GM12864 (cell line): ENCODE data around the gene GBP5.

ENCODE experiments used
- DNase-seq: peaks from one replicate; pipeline ENCODE4 v3.0.0-alpha.2; 2011; ENCODE audit warnings: low read depth
- H3K4me3 ChIP-seq: 2 replicates; pipeline ENCODE4 v1.5.1; 2011; ENCODE audit warnings: mild to moderate bottlenecking, low read depth, low read length, control low read depth
- TF ChIP-seq, protein P1 (sequence below): IDR thresholded peaks from 2 replicates; pipeline ENCODE4 v1.5.1; 2011; ENCODE audit warnings: low read depth, mild to moderate bottlenecking, moderate library complexity, low read length, control low read depth, inconsistent platforms; ENCODE audit errors: missing control alignments

Gene GBP5

DNA sequence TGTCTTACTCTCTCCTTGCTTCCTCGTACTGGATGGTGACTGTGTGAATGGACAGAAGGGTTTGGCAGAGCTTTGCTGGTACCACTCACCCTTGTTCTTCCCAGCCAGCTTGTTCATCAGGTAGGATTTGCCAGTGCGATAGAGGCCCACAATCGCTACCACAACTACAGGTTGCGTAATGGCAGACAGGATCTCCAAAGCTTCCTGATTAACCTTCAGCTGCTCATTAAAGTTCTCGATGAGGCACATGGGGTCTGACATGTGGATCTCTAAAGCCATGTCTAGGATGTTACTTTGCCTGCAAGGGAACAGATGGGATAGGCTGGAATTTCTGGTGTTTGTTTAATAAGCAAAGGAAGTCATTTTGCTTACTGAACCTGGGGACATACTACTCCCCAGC is 3.4 kb downstream of the GBP5 start:
- TF ChIP-seq, protein P1, sequence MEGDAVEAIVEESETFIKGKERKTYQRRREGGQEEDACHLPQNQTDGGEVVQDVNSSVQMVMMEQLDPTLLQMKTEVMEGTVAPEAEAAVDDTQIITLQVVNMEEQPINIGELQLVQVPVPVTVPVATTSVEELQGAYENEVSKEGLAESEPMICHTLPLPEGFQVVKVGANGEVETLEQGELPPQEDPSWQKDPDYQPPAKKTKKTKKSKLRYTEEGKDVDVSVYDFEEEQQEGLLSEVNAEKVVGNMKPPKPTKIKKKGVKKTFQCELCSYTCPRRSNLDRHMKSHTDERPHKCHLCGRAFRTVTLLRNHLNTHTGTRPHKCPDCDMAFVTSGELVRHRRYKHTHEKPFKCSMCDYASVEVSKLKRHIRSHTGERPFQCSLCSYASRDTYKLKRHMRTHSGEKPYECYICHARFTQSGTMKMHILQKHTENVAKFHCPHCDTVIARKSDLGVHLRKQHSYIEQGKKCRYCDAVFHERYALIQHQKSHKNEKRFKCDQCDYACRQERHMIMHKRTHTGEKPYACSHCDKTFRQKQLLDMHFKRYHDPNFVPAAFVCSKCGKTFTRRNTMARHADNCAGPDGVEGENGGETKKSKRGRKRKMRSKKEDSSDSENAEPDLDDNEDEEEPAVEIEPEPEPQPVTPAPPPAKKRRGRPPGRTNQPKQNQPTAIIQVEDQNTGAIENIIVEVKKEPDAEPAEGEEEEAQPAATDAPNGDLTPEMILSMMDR = no peak
- H3K4me3 ChIP-seq = no peak overlapping the region
- DNase-seq = no peak

DNA sequence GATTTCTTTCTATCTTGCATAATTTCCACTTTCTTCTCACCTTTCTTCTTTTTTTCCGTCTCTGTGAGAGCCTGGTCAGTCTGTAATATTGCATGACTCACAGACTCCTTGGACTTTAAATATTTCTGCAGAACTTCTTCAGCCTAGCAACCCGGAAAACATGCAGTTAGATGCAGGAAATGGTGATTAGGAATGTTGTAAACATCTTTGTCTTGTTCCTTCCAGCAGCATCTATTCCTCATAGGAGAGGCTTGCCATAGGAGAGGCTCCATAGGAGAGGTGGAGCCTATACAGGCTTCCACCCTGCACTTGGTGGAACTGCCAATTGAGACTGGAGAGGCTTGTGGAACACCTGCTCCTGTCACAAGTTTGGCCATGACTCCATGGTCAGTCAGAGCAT is 10.0 kb downstream of the GBP5 start:
- H3K4me3 ChIP-seq = no peak overlapping the region
- no peak for DNase-seq
- TF ChIP-seq, protein P1 = no peak

DNA sequence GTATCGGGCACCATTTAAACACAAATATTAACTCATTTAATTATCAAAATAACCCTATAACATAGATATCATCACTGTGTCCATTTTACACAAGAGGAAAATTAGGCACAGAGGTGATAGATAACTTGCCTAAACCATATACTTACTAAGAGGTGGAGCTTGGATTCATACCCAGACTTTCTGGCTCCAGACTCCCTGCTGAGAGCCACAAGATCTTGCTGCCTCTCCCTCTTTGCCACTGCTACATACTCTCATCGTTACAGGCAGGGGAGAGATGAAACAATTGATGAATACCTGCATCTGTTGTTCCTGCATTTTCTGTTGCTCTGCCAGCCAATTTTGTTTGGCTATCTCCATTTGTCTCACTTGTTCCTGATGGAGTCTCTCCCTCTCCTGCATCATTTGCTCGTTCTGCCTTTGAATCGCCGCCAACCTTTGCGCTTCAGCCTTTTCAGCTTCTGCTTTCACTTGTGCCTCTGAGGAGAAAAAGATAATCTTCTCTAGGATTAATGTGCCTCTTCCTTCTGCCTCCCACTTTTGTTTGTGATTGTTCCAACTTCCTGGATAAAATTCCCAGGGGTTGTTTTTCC is 10.6 kb downstream of the GBP5 start:
- TF ChIP-seq, protein P1 = no peak
- no peak overlapping the region for H3K4me3 ChIP-seq
- no peak for DNase-seq

DNA sequence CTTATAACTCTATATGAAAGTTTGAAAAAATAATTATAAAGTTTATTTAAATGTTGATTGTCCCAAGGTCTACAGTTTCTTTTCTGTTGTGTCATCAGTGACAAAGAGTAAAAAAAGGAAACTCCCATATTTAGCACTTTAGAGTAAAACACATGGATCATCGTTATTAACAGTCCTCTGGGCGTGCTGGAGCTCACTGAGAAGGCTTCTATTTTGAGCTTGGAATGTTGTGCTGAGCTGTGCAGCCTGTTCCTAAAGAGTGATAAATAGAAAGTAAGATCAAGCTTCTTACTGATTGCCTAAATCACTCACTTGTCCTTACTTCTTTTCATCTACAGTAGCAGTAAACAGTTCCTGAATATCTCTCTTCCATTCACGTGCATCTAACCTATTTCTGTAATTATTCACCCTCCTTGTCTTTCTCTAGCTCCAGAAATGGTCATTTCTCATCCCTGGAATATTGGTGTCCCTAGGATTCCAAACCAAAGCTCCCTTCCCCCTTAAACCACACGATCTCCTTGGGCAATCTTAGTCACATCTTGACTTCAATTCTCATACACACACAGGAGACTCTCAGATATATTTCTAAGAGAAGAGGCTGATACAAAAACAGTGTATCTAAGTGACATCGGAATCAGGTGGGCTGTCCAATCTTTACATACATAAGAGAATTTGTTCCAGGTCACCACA is 11.9 kb downstream of the GBP5 start:
- TF ChIP-seq, protein P1 = no peak
- DNase-seq = no peak
- no peak overlapping the region for H3K4me3 ChIP-seq

DNA sequence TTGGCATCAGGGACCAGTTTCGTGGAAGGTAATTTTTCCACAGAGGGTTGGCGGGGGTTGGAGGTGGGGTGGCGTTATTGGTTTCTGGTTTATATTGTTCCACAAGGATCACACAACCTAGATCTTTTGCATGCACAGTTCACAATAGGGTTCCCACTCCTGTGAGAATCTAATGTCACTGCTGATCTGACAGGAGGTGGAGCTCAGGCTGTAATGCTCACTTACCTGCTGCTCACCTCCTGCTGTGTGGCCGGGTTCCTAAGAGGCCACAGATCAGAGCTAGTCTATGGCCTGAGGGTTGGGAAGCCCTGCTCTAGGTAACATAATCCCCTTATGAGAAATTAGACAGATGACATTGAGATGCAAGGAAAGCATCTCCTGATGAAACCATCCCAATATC is 12.6 kb downstream of the GBP5 start:
- no peak for DNase-seq
- TF ChIP-seq, protein P1 = no peak
- H3K4me3 ChIP-seq = no peak overlapping the region

DNA sequence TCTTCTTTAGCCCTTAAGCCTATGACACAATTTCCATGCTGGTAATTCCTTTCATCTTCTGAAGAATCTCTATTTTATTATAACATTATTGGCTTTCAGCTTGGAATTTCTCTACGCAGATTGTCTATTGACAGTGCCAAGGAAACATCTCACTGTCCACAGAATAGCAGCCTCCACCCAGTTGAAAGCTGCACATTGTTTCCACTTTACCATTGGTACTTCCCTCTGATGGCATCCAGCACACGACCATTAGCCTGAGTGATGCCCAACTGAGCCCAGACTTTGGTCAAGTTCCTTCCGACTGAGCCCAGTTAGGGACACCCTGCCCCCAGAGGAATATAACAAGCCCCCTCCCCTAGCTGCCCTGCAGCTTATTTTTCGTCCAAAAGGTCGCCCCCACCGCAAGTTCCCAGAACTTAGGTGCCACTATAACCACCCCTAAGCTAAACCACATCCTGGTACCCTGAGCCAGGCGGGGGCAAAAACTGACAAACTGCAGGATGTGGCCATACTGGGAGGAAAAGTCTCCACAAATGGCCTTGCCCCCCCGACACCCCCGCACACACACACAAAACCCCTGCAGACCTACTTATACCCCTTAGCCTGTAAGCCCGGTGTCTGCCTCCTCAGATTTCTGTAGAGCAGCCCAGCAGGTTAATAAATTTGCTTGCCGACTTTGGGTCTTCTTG is 13.2 kb downstream of the GBP5 start:
- H3K4me3 ChIP-seq = no peak overlapping the region
- DNase-seq = no peak
- TF ChIP-seq, protein P1 = no peak
